Measurements from ENCODE around the gene EPHX1.
"Not testable (repeated sequence)": the region's sequence is repeated elsewhere in the genome, so short reads cannot be mapped to it uniquely, and the experiment has no call there.

DNA sequence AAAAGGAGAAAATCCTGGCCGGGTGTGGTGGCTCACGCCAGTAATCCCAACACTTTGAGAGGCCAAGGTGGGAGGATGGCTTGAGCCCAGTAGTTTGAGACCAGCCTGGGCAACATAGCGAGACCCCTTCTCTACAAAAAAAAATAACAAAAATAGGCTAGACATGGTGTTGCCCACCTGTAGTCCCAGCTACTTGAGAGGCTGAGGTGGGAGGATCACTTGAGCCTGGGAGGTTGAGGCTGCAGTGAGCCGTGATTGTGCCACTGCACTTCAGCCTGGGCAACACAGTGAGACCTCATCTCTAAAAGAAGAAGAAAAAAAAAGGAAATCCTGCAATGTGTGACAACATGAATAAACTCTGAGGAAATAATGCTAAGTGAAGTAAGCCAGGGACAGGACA lies 26.4 kb downstream of the EPHX1 start:
- TF ChIP-seq CTCF, POLR2AphosphoS5 (IDR thresholded peaks at IDR 0.05): not testable (repeated sequence)

Data from suprapubic skin (tissue), 3 donors.